Renal pelvis (tissue), 12 donors: Measurements from ENCODE around the gene C1QTNF12. TPM values are rescaled to one million over a fixed set of nuclear protein-coding genes. Genes with fewer than 3 reads are reported as not detected.

Experiments
- DNase-seq: peaks from one replicate; pipeline ENCODE4 v3.0.0-alpha.2; 2013
- long read RNA-seq, 16 experiments: transcript quantifications; one replicate each; lab custom pipeline, GENCODE V29; 2026
- polyA plus RNA-seq, 3 donors: library from polyadenylated mRNA; unstranded; fragments of 120-200 nt; gene quantifications; one replicate each; pipeline ENCODE4 v1.2.1, GENCODE V29; 2013; ENCODE audit not compliant: insufficient read length in 3 of 3

The C1QTNF12 gene
- 10 to 100 TPM; 13.8 to 18.4 (median 13.8) TPM for polyA plus RNA-seq
- long read RNA-seq, donor 1, partial matches to known transcripts = 0 of 4 reads
- long read RNA-seq, donor 1, other reads (novel, unspliced or antisense) = 0 of 4 reads
- long read RNA-seq, donor 2, transcript C1QTNF12-201 (8 exons, 1,036 nt) = major isoform, 6 of 7 reads
- long read RNA-seq, donor 2, partial matches to known transcripts = 0 of 7 reads
- long read RNA-seq, donor 2, other reads (novel, unspliced or antisense) = 0 of 7 reads
- long read RNA-seq, donor 3, partial matches to known transcripts = 0 of 2 reads
- long read RNA-seq, donor 3, other reads (novel, unspliced or antisense) = 0 of 2 reads
- long read RNA-seq, donor 4, transcript C1QTNF12-201 (8 exons, 1,036 nt) = major isoform, 7 of 9 reads
- long read RNA-seq, donor 4, partial matches to known transcripts = 0 of 9 reads
- long read RNA-seq, donor 4, other reads (novel, unspliced or antisense) = 0 of 9 reads
- long read RNA-seq, donor 5, partial matches to known transcripts = 0 of 2 reads
- long read RNA-seq, donor 5, other reads (novel, unspliced or antisense) = 0 of 2 reads
- long read RNA-seq, donor 6, partial matches to known transcripts = 0 of 4 reads
- long read RNA-seq, donor 6, other reads (novel, unspliced or antisense) = 0 of 4 reads
- long read RNA-seq, donor 7, transcript C1QTNF12-201 (8 exons, 1,036 nt) = major isoform, 5 of 6 reads
- long read RNA-seq, donor 7, partial matches to known transcripts = 0 of 6 reads
- long read RNA-seq, donor 7, other reads (novel, unspliced or antisense) = 0 of 6 reads
- long read RNA-seq, donor 8, partial matches to known transcripts = 0 of 2 reads
- long read RNA-seq, donor 8, other reads (novel, unspliced or antisense) = 0 of 2 reads
- long read RNA-seq, donor 9, partial matches to known transcripts = 0 of 6 reads
- long read RNA-seq, donor 9, other reads (novel, unspliced or antisense) = 0 of 6 reads
- long read RNA-seq, donor 10, transcript C1QTNF12-201 (8 exons, 1,036 nt) = major isoform, 5 of 7 reads
- long read RNA-seq, donor 10, partial matches to known transcripts = 0 of 7 reads
- long read RNA-seq, donor 10, other reads (novel, unspliced or antisense) = 0 of 7 reads
- long read RNA-seq, donor 11, transcript C1QTNF12-201 (8 exons, 1,036 nt) = major isoform, 5 of 7 reads
- long read RNA-seq, donor 11, partial matches to known transcripts = 0 of 7 reads
- long read RNA-seq, donor 11, other reads (novel, unspliced or antisense) = 0 of 7 reads
- long read RNA-seq, donor 12, transcript C1QTNF12-201 (8 exons, 1,036 nt) = major isoform, 6 of 6 reads
- long read RNA-seq, donor 12, partial matches to known transcripts = 0 of 6 reads
- long read RNA-seq, donor 12, other reads (novel, unspliced or antisense) = 0 of 6 reads
- long read RNA-seq, donor 13, partial matches to known transcripts = 0 of 4 reads
- long read RNA-seq, donor 13, other reads (novel, unspliced or antisense) = 0 of 4 reads
- long read RNA-seq, donor 14 = 0 reads
- long read RNA-seq, donor 15, transcript C1QTNF12-201 (8 exons, 1,036 nt) = major isoform, 9 of 12 reads
- long read RNA-seq, donor 15, partial matches to known transcripts = 0 of 12 reads
- long read RNA-seq, donor 15, other reads (novel, unspliced or antisense) = 0 of 12 reads
- long read RNA-seq, donor 16, partial matches to known transcripts = 0 of 6 reads
- long read RNA-seq, donor 16, other reads (novel, unspliced or antisense) = 0 of 6 reads

- DNase-seq = no peak
Measured at GRCh38 chr1:1246577-1247340, at the start of gene C1QTNF12. TSS of gene C1QTNF12 (minus strand) at chr1:1246722. CDS start at chr1:1246690, 32 bp downstream.

- no peak for DNase-seq
Measured at GRCh38 chr1:1295154-1295923, 48.8 kb upstream of the C1QTNF12 start.

GRCh38 chr1:1294250-1294890 is 47.8 kb upstream of the C1QTNF12 start:
- DNase-seq = no peak

GRCh38 chr1:1293263-1294249 is 47.0 kb upstream of the C1QTNF12 start:
- no peak for DNase-seq

- no peak for DNase-seq
Measured at GRCh38 chr1:1292851-1293250, 46.3 kb upstream of the C1QTNF12 start.

- no peak for DNase-seq
Measured at GRCh38 chr1:1292442-1292779, 45.9 kb upstream of the C1QTNF12 start.

- peak; percentile 77 for DNase-seq
Measured at GRCh38 chr1:1291548-1292441, 45.3 kb upstream of the C1QTNF12 start.

GRCh38 chr1:1291023-1291528 is 44.6 kb upstream of the C1QTNF12 start:
- DNase-seq = no peak

GRCh38 chr1:1290238-1290731 is 43.8 kb upstream of the C1QTNF12 start:
- no peak for DNase-seq

GRCh38 chr1:1287288-1288110 is 41.0 kb upstream of the C1QTNF12 start:
- DNase-seq = no peak

- no peak for DNase-seq
Measured at GRCh38 chr1:1286313-1287261, 40.1 kb upstream of the C1QTNF12 start.

- no peak for DNase-seq
Measured at GRCh38 chr1:1285611-1286311, 39.2 kb upstream of the C1QTNF12 start.

- DNase-seq = no peak
Measured at GRCh38 chr1:1285102-1285571, 38.6 kb upstream of the C1QTNF12 start.
